Neuron (in vitro differentiated cells): ENCODE results near the gene CDH13.

ENCODE experiments used
- H2AFZ ChIP-seq: one replicate; pipeline ENCODE4 v1.6.1; 2013; ENCODE audit warnings: low read depth, mild to moderate bottlenecking, inconsistent platforms, low read length, moderate library complexity
- H3K27me3 ChIP-seq: one replicate; pipeline ENCODE4 v1.6.1; 2013; ENCODE audit warnings: low read length; ENCODE audit not compliant: insufficient read depth
- H3K36me3 ChIP-seq: one replicate; pipeline ENCODE4 v1.6.1; 2013; ENCODE audit warnings: low read length; ENCODE audit not compliant: insufficient read depth
- H3K4me1 ChIP-seq: one replicate; pipeline ENCODE4 v1.6.1; 2013; ENCODE audit warnings: low read length; ENCODE audit not compliant: insufficient read depth
- H3K4me3 ChIP-seq: 2 replicates; pipeline ENCODE4 v1.5.1; 2013; ENCODE audit warnings: mild to moderate bottlenecking, low read length, moderate library complexity
- H3K9me3 ChIP-seq: one replicate; pipeline ENCODE4 v1.6.1; 2013; ENCODE audit warnings: low read length

Gene CDH13

GRCh38 chr16:82979406-82980111 lies 352.8 kb downstream of the CDH13 start:
- Histone ChIP-seq H3K9me3 (no peaks in the 10 kb centered on the region), H3K27me3 (no peaks in the 10 kb centered on the region), H3K36me3 (no peaks in the 10 kb centered on the region), H3K4me3 (no peak overlapping the region), H3K4me1 (no peaks in the 10 kb centered on the region), H2AFZ (no peak overlapping the region)

GRCh38 chr16:82980810-82981209 lies 354.0 kb downstream of the CDH13 start:
- H3K36me3 ChIP-seq = no peaks in the 10 kb centered on the region
- H2AFZ ChIP-seq = no peak overlapping the region
- H3K9me3 ChIP-seq = no peaks in the 10 kb centered on the region
- H3K4me1 ChIP-seq = no peaks in the 10 kb centered on the region
- no peak overlapping the region for H3K4me3 ChIP-seq
- H3K27me3 ChIP-seq = no peaks in the 10 kb centered on the region

- no peak overlapping the region for H2AFZ ChIP-seq
- H3K36me3 ChIP-seq = no peaks in the 10 kb centered on the region
- no peaks in the 10 kb centered on the region for H3K9me3 ChIP-seq
- H3K27me3 ChIP-seq = no peaks in the 10 kb centered on the region
- no peaks in the 10 kb centered on the region for H3K4me1 ChIP-seq
- no peak overlapping the region for H3K4me3 ChIP-seq
Measured at GRCh38 chr16:82987767-82988166, 361.0 kb downstream of the CDH13 start.

- Histone ChIP-seq H3K9me3 (no peaks in the 10 kb centered on the region), H3K4me3 (no peak overlapping the region), H3K36me3 (no peaks in the 10 kb centered on the region), H3K4me1 (no peaks in the 10 kb centered on the region), H2AFZ (no peak overlapping the region), H3K27me3 (no peaks in the 10 kb centered on the region)
Measured at GRCh38 chr16:82990155-82990554, 363.4 kb downstream of the CDH13 start.

- Histone ChIP-seq H3K4me3 (no peak overlapping the region), H3K36me3 (no peaks in the 10 kb centered on the region), H3K4me1 (no peaks in the 10 kb centered on the region), H2AFZ (no peak overlapping the region), H3K9me3 (no peaks in the 10 kb centered on the region), H3K27me3 (no peaks in the 10 kb centered on the region)
Measured at GRCh38 chr16:82991410-82991809, 364.6 kb downstream of the CDH13 start.

- Histone ChIP-seq H3K4me1 (no peaks in the 10 kb centered on the region), H3K4me3 (no peak overlapping the region), H3K9me3 (no peaks in the 10 kb centered on the region), H3K27me3 (no peaks in the 10 kb centered on the region), H3K36me3 (no peaks in the 10 kb centered on the region), H2AFZ (no peak overlapping the region)
Measured at GRCh38 chr16:82991966-82992675, 365.4 kb downstream of the CDH13 start.

- no peak overlapping the region for H3K4me3 ChIP-seq
- H3K27me3 ChIP-seq = no peaks in the 10 kb centered on the region
- no peaks in the 10 kb centered on the region for H3K36me3 ChIP-seq
- H3K4me1 ChIP-seq = no peaks in the 10 kb centered on the region
- no peaks in the 10 kb centered on the region for H3K9me3 ChIP-seq
- H2AFZ ChIP-seq = no peak overlapping the region
Measured at GRCh38 chr16:82992786-82993185, 366.0 kb downstream of the CDH13 start.

- no peak overlapping the region for H2AFZ ChIP-seq
- no peaks in the 10 kb centered on the region for H3K9me3 ChIP-seq
- no peaks in the 10 kb centered on the region for H3K27me3 ChIP-seq
- no peaks in the 10 kb centered on the region for H3K36me3 ChIP-seq
- no peak overlapping the region for H3K4me3 ChIP-seq
- H3K4me1 ChIP-seq = no peaks in the 10 kb centered on the region
Measured at GRCh38 chr16:82993415-82993814, 366.6 kb downstream of the CDH13 start.

- no peaks in the 10 kb centered on the region for H3K27me3 ChIP-seq
- no peaks in the 10 kb centered on the region for H3K9me3 ChIP-seq
- no peak overlapping the region for H3K4me3 ChIP-seq
- H3K4me1 ChIP-seq = no peaks in the 10 kb centered on the region
- no peak overlapping the region for H2AFZ ChIP-seq
- H3K36me3 ChIP-seq = no peaks in the 10 kb centered on the region
Measured at GRCh38 chr16:82993926-82994325, 367.2 kb downstream of the CDH13 start.

- Histone ChIP-seq H3K27me3 (no peaks in the 10 kb centered on the region), H3K9me3 (no peaks in the 10 kb centered on the region), H3K36me3 (no peaks in the 10 kb centered on the region), H3K4me1 (no peaks in the 10 kb centered on the region), H3K4me3 (no peak overlapping the region), H2AFZ (no peak overlapping the region)
Measured at GRCh38 chr16:82995286-82995923, 368.6 kb downstream of the CDH13 start.

- no peaks in the 10 kb centered on the region for H3K9me3 ChIP-seq
- no peak overlapping the region for H2AFZ ChIP-seq
- H3K4me1 ChIP-seq = no peaks in the 10 kb centered on the region
- H3K27me3 ChIP-seq = no peaks in the 10 kb centered on the region
- H3K4me3 ChIP-seq = no peak overlapping the region
- H3K36me3 ChIP-seq = no peaks in the 10 kb centered on the region
Measured at GRCh38 chr16:82995924-82996441, 369.2 kb downstream of the CDH13 start.

GRCh38 chr16:82996814-82997213 lies 370.0 kb downstream of the CDH13 start:
- no peaks in the 10 kb centered on the region for H3K9me3 ChIP-seq
- no peak overlapping the region for H3K4me3 ChIP-seq
- no peaks in the 10 kb centered on the region for H3K36me3 ChIP-seq
- H2AFZ ChIP-seq = no peak overlapping the region
- no peaks in the 10 kb centered on the region for H3K4me1 ChIP-seq
- H3K27me3 ChIP-seq = no peaks in the 10 kb centered on the region

GRCh38 chr16:82999711-83000110 lies 372.9 kb downstream of the CDH13 start:
- Histone ChIP-seq H3K9me3 (no peaks in the 10 kb centered on the region), H3K4me1 (no peaks in the 10 kb centered on the region), H3K27me3 (no peaks in the 10 kb centered on the region), H2AFZ (no peak overlapping the region), H3K4me3 (no peak overlapping the region), H3K36me3 (no peaks in the 10 kb centered on the region)
